ENCODE results near the gene ARIH2.
"Not testable (repeated sequence)": the region's sequence is repeated elsewhere in the genome, so short reads cannot be mapped to it uniquely, and the experiment has no call there.

Gene ARIH2

GRCh38 chr3:49005303-49005680 lies 86.7 kb downstream of the ARIH2 start:
- Histone ChIP-seq H3K4me1 (ENCODE audit: control insufficient read depth, insufficient read depth, low read length) (peaks cover 18% of the 10 kb centered on the region), H3K9me3 (ENCODE audit: control insufficient read depth in 2 of 2, low read length in 2 of 2) (no peaks in the 10 kb centered on the region), H3K36me3 (ENCODE audit: control insufficient read depth in 2 of 2, insufficient read depth in 2 of 2, low read length in 2 of 2) (peaks cover 0 to 7% of the 10 kb centered on the region in 2 donors), H3K9ac (ENCODE audit: low read length in 2 of 2) (no peak overlapping the region), H3K27ac (ENCODE audit: low read length) (no peak overlapping the region), H3K27me3 (ENCODE audit: control insufficient read depth in 1 of 2, insufficient read depth in 2 of 2, low read length in 2 of 2) (no peaks in the 10 kb centered on the region), H3K4me3 (ENCODE audit: low read length in 2 of 2) (no peak overlapping the region)

- Histone ChIP-seq H3K4me1 (ENCODE audit: control insufficient read depth, insufficient read depth, low read length) (peaks cover 18% of the 10 kb centered on the region), H3K27me3 (ENCODE audit: control insufficient read depth in 1 of 2, insufficient read depth in 2 of 2, low read length in 2 of 2) (no peaks in the 10 kb centered on the region), H3K36me3 (ENCODE audit: control insufficient read depth in 2 of 2, insufficient read depth in 2 of 2, low read length in 2 of 2) (peaks cover 0 to 7% of the 10 kb centered on the region in 2 donors), H3K27ac (ENCODE audit: low read length) (peak overlapping the region; percentile 97), H3K9me3 (ENCODE audit: control insufficient read depth in 2 of 2, low read length in 2 of 2) (no peaks in the 10 kb centered on the region), H3K9ac (ENCODE audit: low read length in 2 of 2) (peak overlapping the region; percentile 91 to 94), H3K4me3 (ENCODE audit: low read length in 2 of 2) (peak overlapping the region in 1 of 2 donors; percentile 95)
These were observed 87.4 kb downstream of the ARIH2 start for GRCh38 chr3:49005998-49006397.

- Histone ChIP-seq H3K9me3 (ENCODE audit: control insufficient read depth in 2 of 2, low read length in 2 of 2) (no peaks in the 10 kb centered on the region), H3K36me3 (ENCODE audit: control insufficient read depth in 2 of 2, insufficient read depth in 2 of 2, low read length in 2 of 2) (peaks cover 0 to 7% of the 10 kb centered on the region in 2 donors), H3K27ac (ENCODE audit: low read length) (peak overlapping the region; percentile 97), H3K27me3 (ENCODE audit: control insufficient read depth in 1 of 2, insufficient read depth in 2 of 2, low read length in 2 of 2) (no peaks in the 10 kb centered on the region), H3K4me3 (ENCODE audit: low read length in 2 of 2) (peak overlapping the region; percentile 90 to 95), H3K9ac (ENCODE audit: low read length in 2 of 2) (peak overlapping the region; percentile 91 to 94), H3K4me1 (ENCODE audit: control insufficient read depth, insufficient read depth, low read length) (peaks cover 18% of the 10 kb centered on the region)
These were observed 87.9 kb downstream of the ARIH2 start for GRCh38 chr3:49006408-49007067.

GRCh38 chr3:49007068-49007770 lies 88.6 kb downstream of the ARIH2 start, which contains the start of gene WDR6:
Gene WDR6 (plus strand): TSS chr3:49007391. CDS start chr3:49007432, 41 bp downstream.
- Histone ChIP-seq H3K9me3 (ENCODE audit: control insufficient read depth in 2 of 2, low read length in 2 of 2) (no peaks in the 10 kb centered on the region), H3K27me3 (ENCODE audit: control insufficient read depth in 1 of 2, insufficient read depth in 2 of 2, low read length in 2 of 2) (no peaks in the 10 kb centered on the region), H3K4me3 (ENCODE audit: low read length in 2 of 2) (peak within 1 kb of the TSS; percentile 90 to 95), H3K36me3 (ENCODE audit: control insufficient read depth in 2 of 2, insufficient read depth in 2 of 2, low read length in 2 of 2) (peaks cover 5 to 11% of the 10 kb centered on the region in 2 donors), H3K27ac (ENCODE audit: low read length) (peak within 1 kb of the TSS; percentile 97), H3K4me1 (ENCODE audit: control insufficient read depth, insufficient read depth, low read length) (peaks cover 18% of the 10 kb centered on the region), H3K9ac (ENCODE audit: low read length in 2 of 2) (peak within 1 kb of the TSS; percentile 92 to 94)

GRCh38 chr3:49007771-49008528 lies 89.3 kb downstream of the ARIH2 start:
- Histone ChIP-seq H3K4me1 (ENCODE audit: control insufficient read depth, insufficient read depth, low read length) (peaks cover 26% of the 10 kb centered on the region), H3K36me3 (ENCODE audit: control insufficient read depth in 2 of 2, insufficient read depth in 2 of 2, low read length in 2 of 2) (peaks cover 9 to 17% of the 10 kb centered on the region in 2 donors), H3K9me3 (ENCODE audit: control insufficient read depth in 2 of 2, low read length in 2 of 2) (no peaks in the 10 kb centered on the region), H3K27me3 (ENCODE audit: control insufficient read depth in 1 of 2, insufficient read depth in 2 of 2, low read length in 2 of 2) (no peaks in the 10 kb centered on the region), H3K4me3 (ENCODE audit: low read length in 2 of 2) (peak overlapping the region; percentile 90 to 95), H3K9ac (ENCODE audit: low read length in 2 of 2) (peak overlapping the region; percentile 92 to 94), H3K27ac (ENCODE audit: low read length) (peak overlapping the region; percentile 97)

GRCh38 chr3:49008627-49009026 lies 90.0 kb downstream of the ARIH2 start:
- H3K9me3 ChIP-seq (ENCODE audit: control insufficient read depth in 2 of 2, low read length in 2 of 2); H3K9ac ChIP-seq (ENCODE audit: low read length in 2 of 2); H3K27me3 ChIP-seq (ENCODE audit: control insufficient read depth in 1 of 2, insufficient read depth in 2 of 2, low read length in 2 of 2): not testable (repeated sequence)
- Histone ChIP-seq H3K4me3 (ENCODE audit: low read length in 2 of 2) (peak overlapping the region in 1 of 2 donors; percentile 95), H3K36me3 (ENCODE audit: control insufficient read depth in 2 of 2, insufficient read depth in 2 of 2, low read length in 2 of 2) (peaks cover 13 to 18% of the 10 kb centered on the region in 2 donors), H3K4me1 (ENCODE audit: control insufficient read depth, insufficient read depth, low read length) (peaks cover 28% of the 10 kb centered on the region), H3K27ac (ENCODE audit: low read length) (peak overlapping the region; percentile 97)

GRCh38 chr3:49009396-49009795 lies 90.8 kb downstream of the ARIH2 start:
- Histone ChIP-seq H3K27me3 (ENCODE audit: control insufficient read depth in 1 of 2, insufficient read depth in 2 of 2, low read length in 2 of 2) (no peaks in the 10 kb centered on the region), H3K27ac (ENCODE audit: low read length) (no peak overlapping the region), H3K36me3 (ENCODE audit: control insufficient read depth in 2 of 2, insufficient read depth in 2 of 2, low read length in 2 of 2) (peaks cover 16 to 23% of the 10 kb centered on the region in 2 donors), H3K9ac (ENCODE audit: low read length in 2 of 2) (no peak overlapping the region), H3K4me1 (ENCODE audit: control insufficient read depth, insufficient read depth, low read length) (peaks cover 28% of the 10 kb centered on the region), H3K4me3 (ENCODE audit: low read length in 2 of 2) (no peak overlapping the region), H3K9me3 (ENCODE audit: control insufficient read depth in 2 of 2, low read length in 2 of 2) (no peaks in the 10 kb centered on the region)

- Histone ChIP-seq H3K4me3 (ENCODE audit: low read length in 2 of 2) (no peak overlapping the region), H3K27me3 (ENCODE audit: control insufficient read depth in 1 of 2, insufficient read depth in 2 of 2, low read length in 2 of 2) (no peaks in the 10 kb centered on the region), H3K36me3 (ENCODE audit: control insufficient read depth in 2 of 2, insufficient read depth in 2 of 2, low read length in 2 of 2) (peaks cover 37 to 43% of the 10 kb centered on the region in 2 donors), H3K9me3 (ENCODE audit: control insufficient read depth in 2 of 2, low read length in 2 of 2) (no peaks in the 10 kb centered on the region), H3K9ac (ENCODE audit: low read length in 2 of 2) (no peak overlapping the region), H3K27ac (ENCODE audit: low read length) (no peak overlapping the region), H3K4me1 (ENCODE audit: control insufficient read depth, insufficient read depth, low read length) (peaks cover 27% of the 10 kb centered on the region)
These were observed 93.9 kb downstream of the ARIH2 start for GRCh38 chr3:49012441-49013017.

GRCh38 chr3:49013113-49013737 lies 94.6 kb downstream of the ARIH2 start:
- Histone ChIP-seq H3K27me3 (ENCODE audit: control insufficient read depth in 1 of 2, insufficient read depth in 2 of 2, low read length in 2 of 2) (no peaks in the 10 kb centered on the region), H3K27ac (ENCODE audit: low read length) (no peak overlapping the region), H3K36me3 (ENCODE audit: control insufficient read depth in 2 of 2, insufficient read depth in 2 of 2, low read length in 2 of 2) (peaks cover 37 to 43% of the 10 kb centered on the region in 2 donors), H3K9me3 (ENCODE audit: control insufficient read depth in 2 of 2, low read length in 2 of 2) (no peaks in the 10 kb centered on the region), H3K4me1 (ENCODE audit: control insufficient read depth, insufficient read depth, low read length) (peaks cover 29% of the 10 kb centered on the region), H3K4me3 (ENCODE audit: low read length in 2 of 2) (no peak overlapping the region), H3K9ac (ENCODE audit: low read length in 2 of 2) (no peak overlapping the region)

All from stomach smooth muscle (tissue), 2 donors.